ENCODE data around the gene ROGDI. TPM values are rescaled to one million over a fixed set of nuclear protein-coding genes. Genes with fewer than 3 reads are reported as not detected.

Gene ROGDI
- total and polyA plus RNA-seq, 2 of the 13 experiments (the other 11 are each of a cell fraction or from before 2014, with no cell fraction given): 19.2 to 42.1 TPM

- no peak for TF ChIP-seq SOX6 (IDR thresholded peaks at IDR 0.05)
- peak; percentile 46; the same call in 1 of the 2 replicates for TF ChIP-seq SOX6 (CRISPR knock-in tag; IDR thresholded peaks at IDR 0.05)
- TF ChIP-seq ZNF354B (CRISPR knock-in tag; IDR thresholded peaks at IDR 0.05): no peak
- peak; percentile 57; the same call in 1 of the 2 replicates for TF ChIP-seq MAZ (IDR thresholded peaks at IDR 0.05; ENCODE audit: borderline replicate concordance, low read depth, low read length)
- TF ChIP-seq MAZ (CRISPR knock-in tag; IDR thresholded peaks at IDR 0.05; ENCODE audit: low read depth): peak; percentile 52; the same call in 1 of the 2 replicates
- TF ChIP-seq ZFX (CRISPR knock-in tag; IDR thresholded peaks at IDR 0.05; ENCODE audit: low read depth): peak; percentile 66
- TF ChIP-seq ZNF362 (CRISPR knock-in tag; IDR thresholded peaks at IDR 0.05; ENCODE audit: borderline replicate concordance): peak; percentile 26; the same call in 1 of the 2 replicates
- peak; percentile 24; the same call in 1 of the 2 replicates for TF ChIP-seq RXRB (CRISPR knock-in tag; IDR thresholded peaks at IDR 0.05; ENCODE audit: borderline replicate concordance)
- no peak for TF ChIP-seq ZC3H4 (CRISPR knock-in tag; IDR thresholded peaks at IDR 0.05; ENCODE audit: borderline replicate concordance)
- TF ChIP-seq NFE2L2 (IDR thresholded peaks at IDR 0.05; ENCODE audit: low read length): no peak
- TF ChIP-seq CC2D1A (CRISPR knock-in tag; IDR thresholded peaks at IDR 0.05): no peak
- no peak for TF ChIP-seq ZNF570 (CRISPR knock-in tag; IDR thresholded peaks at IDR 0.05; ENCODE audit: borderline replicate concordance)
- TF ChIP-seq ZNF740 (CRISPR knock-in tag; IDR thresholded peaks at IDR 0.05): no peak
- TF ChIP-seq TBL1XR1 (IDR thresholded peaks at IDR 0.05; ENCODE audit: borderline replicate concordance, low read length, partially characterized antibody): no peak
- no peak for TF ChIP-seq ZNF296 (CRISPR knock-in tag; conservative IDR thresholded peaks at IDR 0.05)
- TF ChIP-seq MIER3 (CRISPR knock-in tag; IDR thresholded peaks at IDR 0.05; ENCODE audit: borderline replicate concordance): peak; percentile 47
- peak; percentile 90; the same call in 1 of the 2 replicates for TF ChIP-seq CAMTA2 (CRISPR knock-in tag; IDR thresholded peaks at IDR 0.05; ENCODE audit: borderline replicate concordance)
- TF ChIP-seq NFIB (CRISPR knock-in tag; IDR thresholded peaks at IDR 0.05; ENCODE audit: borderline replicate concordance): no peak
- TF ChIP-seq NONO (IDR thresholded peaks at IDR 0.05): no peak
- peak; percentile 77; the same call in 1 of the 2 replicates for TF ChIP-seq NONO (CRISPR knock-in tag; conservative IDR thresholded peaks at IDR 0.05)
- peak; percentile 68; the same call in 1 of the 2 replicates for TF ChIP-seq MEF2D (CRISPR knock-in tag; IDR thresholded peaks at IDR 0.05)
- no peak; the same call in 1 of the 2 replicates for TF ChIP-seq ARHGAP35 (CRISPR knock-in tag; IDR thresholded peaks at IDR 0.05; ENCODE audit: borderline replicate concordance)
- peak; percentile 76; the same call in 1 of the 2 replicates for TF ChIP-seq PHF21A (CRISPR knock-in tag; IDR thresholded peaks at IDR 0.05)
- no peak for TF ChIP-seq SNAPC5 (CRISPR knock-in tag; IDR thresholded peaks at IDR 0.05; ENCODE audit: borderline replicate concordance)
- TF ChIP-seq ZNF720 (CRISPR knock-in tag; IDR thresholded peaks at IDR 0.05): no peak
- no peak for TF ChIP-seq ATAD3A (CRISPR knock-in tag; IDR thresholded peaks at IDR 0.05)
- TF ChIP-seq ZMYM2 (CRISPR knock-in tag; IDR thresholded peaks at IDR 0.05): no peak
- TF ChIP-seq HNRNPL (IDR thresholded peaks at IDR 0.05; ENCODE audit: low read depth, low read length): no peak
- peak; percentile 76; the same call in 1 of the 2 replicates for TF ChIP-seq KLF12 (CRISPR knock-in tag; IDR thresholded peaks at IDR 0.05; ENCODE audit: borderline replicate concordance)
Measured at GRCh38 chr16:4768549-4769305, 33.7 kb downstream of the ROGDI start (continued).
